ENCODE data around the gene ZC3H15.
"Not testable (repeated sequence)": the region's sequence is repeated elsewhere in the genome, so short reads cannot be mapped to it uniquely, and the experiment has no call there.

The ZC3H15 gene

DNA sequence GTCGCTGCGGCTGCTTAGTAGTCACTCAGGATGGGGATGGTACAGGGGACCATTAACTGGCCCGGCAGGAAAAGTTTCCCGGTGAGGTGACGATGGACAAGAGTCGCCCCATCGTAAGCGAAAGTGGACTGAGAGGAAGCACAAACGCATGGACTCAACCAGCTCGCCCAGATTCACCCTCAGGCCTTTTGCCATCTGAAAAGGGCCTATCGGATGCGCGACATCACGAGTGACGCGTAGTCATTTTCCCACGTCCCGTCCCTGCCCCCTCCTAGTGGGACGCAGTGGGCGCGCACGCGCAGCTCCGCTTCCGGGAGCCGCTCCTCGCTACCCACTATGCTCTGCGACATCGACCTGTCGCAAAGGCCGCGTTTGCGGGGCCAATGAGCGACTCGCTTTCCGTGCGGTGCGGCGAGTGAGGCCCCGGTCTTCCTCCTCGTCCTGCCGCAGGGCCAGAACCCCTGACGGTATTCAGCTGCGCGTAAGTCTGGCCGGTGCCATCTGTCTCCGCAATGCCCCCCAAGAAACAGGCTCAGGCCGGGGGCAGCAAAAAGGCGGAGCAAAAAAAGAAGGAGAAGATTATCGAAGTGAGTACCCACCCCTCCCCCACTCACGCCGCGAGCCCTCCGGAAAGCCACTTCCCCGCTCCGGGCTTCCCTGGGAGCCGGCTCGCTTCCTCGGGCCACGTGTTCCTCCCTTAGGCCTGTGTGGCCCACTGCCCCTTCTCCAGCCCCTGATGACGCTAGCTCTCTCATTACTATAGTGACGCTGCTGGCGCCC lies at the start of gene ZC3H15:
TSS of gene ZC3H15 (plus strand) at position 390 of the 780 bp plus-strand sequence. CDS start at position 513, 123 bp downstream.
- DNase-seq (ENCODE audit: low read depth in 2 of 2), result peak; percentile 91 to 94

DNA sequence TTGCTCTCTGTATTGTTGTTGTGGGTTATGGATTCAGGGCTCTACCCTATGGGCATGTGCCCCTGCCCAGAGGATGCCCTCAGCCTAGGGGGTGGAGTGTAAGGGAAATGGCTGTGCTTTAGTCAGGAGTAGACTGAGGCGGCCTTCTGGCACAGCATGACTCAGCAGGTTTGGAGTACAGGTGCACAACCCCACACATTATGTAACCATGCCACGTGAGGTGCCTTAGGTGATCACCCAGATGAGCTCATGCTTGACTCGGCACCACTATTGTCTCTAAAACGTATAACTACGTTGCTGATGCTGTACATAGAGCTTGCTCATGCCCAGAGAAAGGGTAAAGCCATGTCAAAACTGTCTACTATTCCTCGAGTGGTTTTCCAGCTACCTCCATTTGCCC lies 48.3 kb upstream of the ZC3H15 start:
- DNase-seq (ENCODE audit: low read depth in 2 of 2), result no peak

DNA sequence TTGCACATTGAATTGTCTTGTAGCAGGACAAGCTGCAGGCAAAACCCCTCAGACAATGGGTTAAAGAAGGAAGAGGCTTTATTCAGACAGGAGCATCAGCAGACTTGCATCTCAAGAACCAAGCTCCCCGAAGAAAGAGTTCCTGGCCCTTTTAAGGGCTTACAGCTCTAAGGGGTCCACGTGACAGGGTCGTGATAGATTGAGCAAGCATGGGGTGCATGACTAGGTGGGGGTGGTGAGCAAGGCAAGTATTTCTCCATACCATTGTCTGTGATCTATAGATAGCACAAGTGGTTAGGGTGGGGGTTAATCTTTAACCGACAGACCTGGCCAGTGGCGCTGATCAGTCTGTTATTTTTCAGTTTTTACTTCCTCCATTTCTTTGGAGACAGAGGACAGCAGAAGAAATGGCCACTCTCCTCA lies 46.4 kb upstream of the ZC3H15 start:
- not testable (repeated sequence) for DNase-seq (ENCODE audit: low read depth in 2 of 2)

DNA sequence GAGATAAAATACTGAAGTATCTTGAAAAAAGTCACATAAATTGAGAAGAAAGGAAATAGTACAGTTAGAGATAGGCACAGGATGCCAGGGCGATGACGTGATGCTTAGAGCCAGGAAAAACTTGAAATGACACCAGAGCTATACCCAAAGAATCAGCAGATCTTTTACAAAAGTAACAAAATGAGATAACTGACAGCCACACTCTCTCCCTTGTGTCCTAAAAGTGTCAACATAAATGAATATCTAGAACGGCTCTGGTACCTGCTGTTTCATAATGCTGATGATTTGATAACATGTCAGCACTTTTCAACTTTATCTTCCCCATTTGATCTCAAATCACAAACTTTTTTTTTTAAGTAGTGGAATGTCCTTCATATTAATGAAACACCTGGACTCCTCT lies 45.6 kb upstream of the ZC3H15 start:
- no peak for DNase-seq (ENCODE audit: low read depth in 2 of 2)

DNA sequence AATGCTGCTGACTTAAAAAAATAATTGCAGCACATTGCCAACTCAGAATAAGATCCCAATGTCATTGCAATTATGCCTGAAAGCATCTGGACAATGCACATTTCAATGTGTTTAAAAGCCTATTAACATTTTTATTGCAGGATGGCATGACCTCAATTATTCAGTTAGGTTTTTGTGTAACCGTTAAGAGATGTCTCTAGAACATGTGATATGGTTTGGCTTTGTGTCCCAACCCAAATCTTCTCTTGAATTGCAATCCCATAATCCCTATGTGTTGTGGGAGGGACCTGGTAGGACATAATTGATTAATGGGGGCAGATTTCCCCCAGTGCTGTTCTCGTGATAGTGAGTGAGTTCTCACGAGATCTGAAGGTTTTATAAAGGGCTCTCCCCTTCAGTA lies 43.2 kb upstream of the ZC3H15 start:
- no peak for DNase-seq (ENCODE audit: low read depth in 2 of 2)

DNA sequence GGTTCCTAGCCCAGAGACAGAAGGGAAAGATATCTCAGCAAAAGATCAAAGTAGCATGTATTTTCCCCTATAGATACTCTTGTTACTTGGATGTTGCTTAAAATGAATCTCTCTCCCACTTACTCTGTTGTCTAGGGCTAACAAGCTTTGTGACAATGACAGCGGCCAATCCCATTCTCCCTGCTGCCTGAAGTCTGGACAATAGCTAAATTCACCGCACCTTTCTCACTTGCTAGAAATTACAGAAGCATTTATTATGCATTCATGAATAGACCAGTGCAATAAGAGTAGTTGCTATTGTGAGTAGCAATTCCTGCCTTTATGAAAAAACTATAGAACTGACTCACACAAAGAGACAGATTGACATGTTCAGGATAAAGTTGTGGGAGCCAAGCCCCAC lies 42.2 kb upstream of the ZC3H15 start:
- no peak for DNase-seq (ENCODE audit: low read depth in 2 of 2)

DNA sequence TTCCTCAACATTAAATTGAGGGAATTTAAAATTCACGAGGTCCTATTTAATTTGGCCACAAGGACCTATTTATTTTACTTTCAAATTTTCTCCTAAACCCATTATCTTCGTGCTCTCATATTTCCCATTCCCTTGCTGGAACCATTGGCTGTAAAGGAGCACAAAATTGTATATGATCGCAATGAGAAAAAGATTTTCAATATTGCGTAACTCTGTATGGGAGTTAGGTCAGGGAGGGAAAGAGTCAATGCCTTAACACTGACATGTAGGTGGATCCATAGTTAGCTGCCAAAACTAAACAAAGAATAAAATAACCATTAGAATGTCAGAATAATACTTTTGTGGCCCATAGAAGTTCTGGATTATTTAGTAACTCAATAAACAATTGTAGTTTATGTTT lies 40.6 kb upstream of the ZC3H15 start:
- no peak for DNase-seq (ENCODE audit: low read depth in 2 of 2)

DNA sequence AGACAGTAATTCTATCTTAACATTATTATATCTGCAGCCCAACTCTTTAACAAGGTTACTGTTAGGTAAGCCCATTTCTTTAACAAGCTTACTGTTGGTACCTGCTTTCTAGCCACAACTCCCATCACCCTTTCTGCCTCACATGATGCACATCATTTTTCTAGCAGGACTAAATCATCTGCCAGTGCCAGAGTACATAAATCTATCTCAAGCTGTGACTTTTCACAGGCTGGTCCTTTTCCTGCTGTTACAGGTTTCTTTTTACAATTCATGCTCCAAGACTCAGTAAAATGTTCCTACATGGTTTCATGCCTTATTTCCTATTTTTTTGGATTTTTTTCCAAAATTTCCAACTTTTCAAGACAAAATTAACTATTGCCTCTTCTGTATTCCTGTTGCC lies 30.4 kb upstream of the ZC3H15 start:
- no peak for DNase-seq (ENCODE audit: low read depth in 2 of 2)

DNA sequence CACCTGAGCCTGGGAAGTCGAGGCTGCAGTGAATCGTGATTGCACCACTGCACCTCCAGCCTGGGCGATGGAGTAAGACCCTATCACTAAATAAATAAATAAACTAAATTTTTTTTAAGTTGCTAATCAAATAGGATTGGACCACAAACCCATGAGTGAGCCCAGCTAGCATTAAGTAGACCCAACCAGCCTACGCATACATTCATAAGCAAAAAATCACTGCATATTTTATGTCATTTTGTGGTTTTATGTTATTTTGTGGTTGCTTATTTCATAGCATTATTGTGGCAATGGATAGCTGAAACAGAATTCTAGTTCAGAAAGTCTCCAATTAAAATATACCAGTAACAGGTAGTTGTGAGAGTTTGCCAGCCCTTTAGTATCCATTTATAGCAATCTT lies 29.1 kb upstream of the ZC3H15 start:
- no peak for DNase-seq (ENCODE audit: low read depth in 2 of 2)

DNA sequence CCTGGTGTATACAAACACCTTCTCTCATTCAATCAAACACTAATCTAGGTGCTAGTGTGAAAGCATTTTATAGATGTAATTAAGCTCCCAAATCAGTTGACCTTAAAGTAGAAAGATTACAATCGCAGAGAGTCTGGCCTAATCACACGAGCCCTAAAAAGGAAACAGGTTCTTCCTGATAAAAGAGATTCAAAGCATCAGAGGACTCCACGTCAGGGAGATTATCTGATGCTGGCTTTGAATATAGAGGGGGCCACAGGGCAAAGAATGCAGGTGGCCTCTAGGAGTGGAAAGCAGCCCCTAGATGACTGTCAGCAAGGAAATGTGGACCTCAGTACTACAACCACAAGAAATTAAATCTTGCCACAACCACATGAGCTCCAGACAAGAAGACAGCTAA lies 28.2 kb upstream of the ZC3H15 start:
- no peak for DNase-seq (ENCODE audit: low read depth in 2 of 2)

DNA sequence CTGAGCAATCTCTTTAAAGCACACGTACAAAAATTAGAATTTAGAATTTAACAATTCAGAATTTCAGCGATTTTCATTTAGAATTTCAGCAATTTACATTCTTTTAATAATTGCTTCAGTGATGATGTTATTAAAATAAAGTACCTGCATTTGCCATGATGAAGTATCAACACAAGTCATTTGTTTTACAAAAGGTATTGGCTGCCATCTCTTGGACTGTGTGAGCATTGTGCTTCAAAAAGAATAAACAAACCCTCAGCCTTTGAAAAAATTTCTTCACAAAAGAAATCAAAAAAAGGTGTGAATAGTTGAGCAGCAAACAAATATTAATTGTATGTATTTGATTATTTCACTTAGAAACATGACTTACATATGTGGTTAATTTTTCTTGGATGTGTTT lies 27.1 kb upstream of the ZC3H15 start:
- DNase-seq (ENCODE audit: low read depth in 2 of 2), result no peak

DNA sequence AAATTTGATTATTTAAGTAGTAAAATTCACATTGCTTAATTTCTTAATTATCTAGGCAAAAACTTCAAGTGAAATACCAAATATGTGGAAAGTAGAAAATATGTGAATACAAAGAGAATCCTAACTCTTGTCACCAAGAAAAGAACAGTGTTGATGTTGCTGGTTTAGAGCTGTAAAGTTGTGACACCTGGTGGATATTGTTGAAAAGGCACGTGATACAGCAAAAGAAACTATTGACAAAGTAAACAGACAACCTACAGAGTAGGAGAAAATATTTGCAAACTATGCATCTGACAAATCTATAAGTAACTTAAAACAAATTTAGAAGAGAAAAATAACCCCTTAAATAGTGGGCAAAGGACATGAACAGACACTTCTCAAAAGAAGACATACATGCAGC lies 25.6 kb upstream of the ZC3H15 start:
- no peak for DNase-seq (ENCODE audit: low read depth in 2 of 2)

DNA sequence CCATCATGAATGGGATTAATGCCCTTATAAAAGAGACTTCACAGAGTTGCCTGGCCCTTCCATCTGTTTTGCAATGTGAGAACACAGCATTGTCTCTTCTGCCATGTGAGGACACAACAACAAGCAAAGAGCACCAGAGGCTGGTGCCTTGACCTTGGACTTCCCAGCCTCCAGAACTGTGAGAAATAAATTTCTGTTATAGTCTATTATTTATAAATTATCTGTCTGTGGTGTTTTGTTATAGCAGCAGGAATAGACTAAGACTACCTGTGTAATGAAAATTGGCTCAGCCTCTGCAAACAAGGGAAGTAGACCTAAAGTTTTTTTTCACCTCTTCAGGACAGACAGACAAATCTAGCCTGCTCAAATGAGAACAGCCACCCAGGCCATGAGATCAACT lies 19.3 kb upstream of the ZC3H15 start:
- DNase-seq (ENCODE audit: low read depth in 2 of 2), result no peak

DNA sequence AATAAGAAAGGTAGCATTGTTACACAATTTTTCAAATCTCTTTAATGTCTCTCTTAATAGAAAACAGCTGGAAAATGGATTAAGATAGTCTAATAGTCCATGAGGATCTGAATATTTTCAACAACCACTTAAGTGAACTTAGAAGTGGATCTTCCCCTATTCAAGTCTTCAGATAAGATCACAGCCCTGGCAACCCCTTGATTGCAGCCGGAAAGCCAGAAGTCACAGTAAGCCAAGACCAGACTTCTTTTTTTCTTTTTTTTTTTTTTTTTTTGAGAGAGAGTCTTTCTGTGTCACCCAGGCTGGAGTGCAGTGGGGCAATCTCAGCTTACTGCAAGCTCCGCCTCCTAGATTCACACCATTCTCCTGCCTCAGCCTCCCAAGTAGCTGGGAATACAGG lies 18.6 kb upstream of the ZC3H15 start:
- no peak for DNase-seq (ENCODE audit: low read depth in 2 of 2)

DNA sequence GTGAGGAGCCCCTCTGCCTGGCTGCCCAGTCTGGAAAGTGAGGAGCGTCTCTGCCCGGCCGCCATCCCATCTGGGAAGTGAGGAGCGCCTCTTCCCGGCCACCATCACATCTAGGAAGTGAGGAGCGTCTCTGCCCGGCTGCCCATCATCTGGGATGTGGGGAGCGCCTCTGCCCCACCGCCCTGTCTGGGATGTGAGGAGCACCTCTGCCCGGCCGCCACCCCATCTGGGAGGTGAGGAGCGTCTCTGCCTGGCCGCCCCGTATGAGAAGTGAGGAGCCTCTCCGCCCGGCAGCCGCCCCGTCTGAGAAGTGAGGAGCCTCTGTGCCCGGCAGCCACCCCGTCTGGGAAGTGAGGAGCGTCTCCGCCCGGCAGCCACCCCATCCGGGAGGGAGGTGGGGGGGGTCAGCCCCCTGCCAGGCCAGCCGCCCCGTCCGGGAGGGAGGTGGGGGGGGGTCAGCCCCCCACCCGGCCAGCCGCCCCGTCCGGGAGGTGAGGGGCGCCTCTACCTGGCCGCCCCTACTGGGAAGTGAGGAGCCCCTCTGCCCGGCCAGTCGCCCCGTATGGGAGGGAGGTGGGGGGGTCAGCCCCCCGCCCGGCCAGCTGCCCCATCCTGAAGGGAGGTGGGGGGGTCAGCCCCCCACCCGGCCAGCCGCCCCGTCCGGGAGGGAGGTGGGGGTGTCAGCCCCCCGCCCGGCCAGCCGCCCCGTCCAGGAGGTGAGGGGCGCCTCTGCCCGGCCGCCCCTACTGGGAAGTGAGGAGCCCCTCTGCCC lies 13.2 kb upstream of the ZC3H15 start:
- not testable (repeated sequence) for DNase-seq (ENCODE audit: low read depth in 2 of 2)

DNA sequence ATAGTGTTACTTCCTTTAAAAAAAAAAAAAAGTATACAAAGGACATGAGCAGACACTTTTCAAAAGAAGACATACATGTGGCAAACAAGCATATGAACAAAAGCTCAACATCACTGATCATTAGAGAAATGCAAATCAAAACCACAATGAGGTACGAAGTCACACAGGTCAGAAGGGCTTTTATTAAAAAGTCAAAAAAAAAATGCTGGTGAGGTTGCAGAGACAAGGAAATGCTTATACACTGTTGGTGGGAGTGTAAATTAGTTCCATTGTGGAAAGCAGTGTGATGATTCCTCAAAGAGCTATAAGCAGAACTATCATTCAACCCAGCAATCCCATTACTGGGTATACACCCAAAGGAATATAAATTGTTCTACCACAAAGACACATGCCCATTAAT lies 11.8 kb upstream of the ZC3H15 start:
- DNase-seq (ENCODE audit: low read depth in 2 of 2), result not testable (repeated sequence)

DNA sequence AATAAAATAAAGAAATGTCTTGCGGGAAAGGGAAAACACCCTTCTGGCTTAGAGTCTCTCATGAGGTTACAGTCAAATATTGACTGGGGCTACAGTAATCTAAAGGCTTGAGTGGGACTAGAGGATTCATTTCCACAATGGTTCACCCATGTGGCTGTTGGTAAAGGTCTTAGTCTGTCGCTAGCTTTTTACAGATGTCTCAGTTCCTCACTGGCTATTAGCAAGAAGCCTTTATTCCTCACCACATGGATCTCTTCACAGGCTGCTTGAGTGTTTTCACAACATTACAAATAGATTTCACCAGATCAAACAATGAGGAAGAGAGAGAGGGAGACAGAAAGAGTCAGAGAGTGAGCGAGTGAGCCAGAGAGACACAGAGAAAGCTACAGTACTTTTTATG lies 8.3 kb upstream of the ZC3H15 start:
- no peak for DNase-seq (ENCODE audit: low read depth in 2 of 2)

DNA sequence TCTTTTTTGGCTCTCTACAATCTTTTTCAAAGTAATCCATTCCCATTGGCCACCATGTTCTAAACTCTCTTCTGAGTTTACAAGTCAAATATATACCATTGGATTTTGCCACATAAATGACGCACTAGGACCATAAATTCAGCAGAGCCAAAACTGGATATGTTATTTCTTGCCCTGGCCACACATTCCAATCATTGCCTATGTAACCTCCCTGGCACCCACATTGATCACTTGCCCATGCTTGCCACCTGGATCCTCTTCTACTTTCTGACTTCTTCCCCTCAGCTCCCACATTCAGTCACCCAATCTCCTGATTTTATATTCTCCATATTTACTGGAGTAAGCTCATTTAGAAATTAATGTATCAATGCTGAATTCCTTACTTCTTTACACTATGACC lies 5.1 kb upstream of the ZC3H15 start:
- DNase-seq (ENCODE audit: low read depth in 2 of 2), result no peak

DNA sequence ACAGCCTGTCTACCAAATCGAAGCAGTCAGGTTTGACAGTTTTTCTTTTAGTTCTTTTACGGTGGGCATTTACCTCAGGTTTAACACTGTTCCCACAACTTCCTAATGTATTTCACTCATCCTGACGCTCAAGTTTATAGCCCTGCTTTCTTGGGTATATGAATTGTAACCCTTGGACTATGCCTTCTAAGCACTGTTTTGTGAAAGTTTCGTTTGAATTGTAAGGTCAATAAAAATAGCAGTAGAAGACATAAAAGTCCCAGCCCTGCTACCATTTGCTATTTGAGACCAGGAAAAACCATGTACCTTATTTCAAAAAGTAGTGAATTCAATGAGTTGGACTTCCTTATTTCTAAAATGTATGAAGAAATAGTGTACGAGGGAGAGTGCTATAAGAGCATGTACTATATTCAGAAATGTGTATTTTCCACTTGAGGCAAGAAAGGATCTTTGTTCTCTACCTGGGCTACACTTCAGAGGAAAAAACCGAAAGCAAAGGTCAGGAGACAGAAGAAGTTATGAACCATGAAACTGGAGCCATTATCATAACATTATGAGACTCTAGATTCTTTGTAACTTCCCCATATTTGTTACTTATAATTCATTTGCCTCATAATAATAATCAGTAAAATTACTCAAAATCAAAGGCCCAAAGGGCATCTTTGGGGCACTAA lies 1.9 kb upstream of the ZC3H15 start:
- no peak for DNase-seq (ENCODE audit: low read depth in 2 of 2)

DNA sequence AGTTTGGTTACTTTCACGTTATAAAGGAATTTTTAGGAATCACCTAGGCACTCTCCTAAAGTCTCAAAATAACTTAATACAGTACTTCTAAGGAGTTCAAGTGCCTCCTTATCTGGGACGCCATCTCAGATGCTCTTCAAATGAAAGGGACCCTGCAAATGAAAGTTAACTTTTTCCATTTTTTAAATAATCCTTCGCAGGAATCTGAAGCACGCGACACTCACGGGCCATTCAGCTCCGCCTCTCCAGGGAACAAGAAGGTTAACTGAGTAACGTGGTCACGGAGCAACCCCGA lies 537 bp upstream of the ZC3H15 start:
- no peak for DNase-seq (ENCODE audit: low read depth in 2 of 2)

DNA sequence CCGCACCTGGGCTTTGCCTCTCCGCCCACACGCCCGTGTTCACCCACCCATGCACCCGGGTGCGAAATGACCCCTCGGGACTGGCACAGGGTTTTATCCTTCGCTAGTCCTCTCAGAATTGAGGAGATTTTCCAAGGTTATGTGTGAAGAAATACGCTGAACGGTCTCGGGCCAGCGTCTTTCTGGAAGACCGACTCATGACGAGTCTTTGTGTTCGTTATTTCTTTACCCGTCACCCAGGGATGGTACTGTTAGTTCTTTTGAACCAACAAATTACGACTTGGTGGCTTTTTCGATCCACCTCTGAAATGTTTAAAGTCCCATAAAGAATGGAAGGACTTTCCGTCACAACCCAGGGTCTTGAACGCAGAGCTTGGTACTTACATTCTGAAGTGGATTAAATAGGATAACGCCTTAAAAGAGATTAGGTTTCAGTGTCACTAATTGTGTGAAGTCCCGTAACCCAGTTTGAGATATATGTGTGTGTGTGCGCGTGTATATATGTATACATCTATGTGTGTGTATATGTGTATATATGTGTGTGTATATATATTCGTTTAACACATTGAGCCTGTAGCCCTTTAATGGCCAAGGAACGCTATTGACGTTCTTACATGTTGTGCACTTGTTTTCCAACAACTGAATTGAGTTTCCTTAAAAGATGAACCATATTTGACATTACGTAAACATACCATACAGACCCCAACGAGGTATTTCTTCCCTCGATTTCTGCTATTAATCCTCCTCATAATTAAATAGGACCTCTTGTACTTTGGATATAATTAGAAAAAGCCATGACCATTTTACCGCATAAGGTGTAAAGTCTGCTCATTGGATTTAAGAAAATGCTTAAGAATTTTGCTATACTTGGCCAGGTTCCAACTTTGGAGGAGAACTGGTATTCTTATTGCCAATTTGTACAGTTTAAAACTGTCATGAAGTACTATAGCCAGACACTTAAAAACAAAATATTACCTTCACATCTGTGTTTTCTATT lies 889 bp downstream of the ZC3H15 start:
- DNase-seq (ENCODE audit: low read depth in 2 of 2), result no peak

Data from stimulated activated CD4-positive, alpha-beta T cell treated with anti-CD3 and anti-CD28 coated beads, Interleukin-15, amount 100 ng/mL, for 48 hours (primary cell).